Mesothelial cell of epicardium (in vitro differentiated cells): ENCODE results near the gene SLC22A14. TPM values are rescaled to one million over a fixed set of nuclear protein-coding genes. Genes with fewer than 3 reads are reported as not detected.

ENCODE experiments used
- DNase-seq, 2 experiments: peaks; one replicate each; pipeline ENCODE4 v3.0.0; 2021; ENCODE audit warnings: low spot score in 2 of 2; ENCODE audit not compliant: unreplicated experiment in 2 of 2
- H3K27ac Mint-ChIP-seq: 2 replicates; pipeline ENCODE4 v1.8.0; 2021; ENCODE audit warnings: mixed read lengths
- H3K27me3 Mint-ChIP-seq: 2 replicates; pipeline ENCODE4 v1.8.0; 2021; ENCODE audit warnings: low read depth, mixed read lengths
- H3K36me3 Mint-ChIP-seq: 2 replicates; pipeline ENCODE4 v1.8.0; 2021; ENCODE audit warnings: mixed read lengths
- H3K4me1 Mint-ChIP-seq: 2 replicates; pipeline ENCODE4 v1.8.0; 2021; ENCODE audit warnings: mixed read lengths
- H3K4me3 Mint-ChIP-seq: 2 replicates; pipeline ENCODE4 v1.8.0; 2021; ENCODE audit warnings: mild to moderate bottlenecking, moderate library complexity, mixed read lengths
- H3K9me3 Mint-ChIP-seq: 2 replicates; pipeline ENCODE4 v1.8.0; 2021; ENCODE audit warnings: mixed read lengths
- total RNA-seq: library from RNA; stranded (reverse); gene quantifications from 3 replicates; pipeline ENCODE4 v1.2.1, GENCODE V29; 2021
- TF ChIP-seq, protein P1 (sequence below): fragments of 200-600 bp; sonication (generic); IDR thresholded peaks from one replicate; pipeline ENCODE4 v1.5.0; 2021; ENCODE audit warnings: antibody characterized with exemption; ENCODE audit not compliant: unreplicated experiment

The SLC22A14 gene
- total RNA-seq, 1 donor from 2014 or later, result 0.22 TPM

DNA sequence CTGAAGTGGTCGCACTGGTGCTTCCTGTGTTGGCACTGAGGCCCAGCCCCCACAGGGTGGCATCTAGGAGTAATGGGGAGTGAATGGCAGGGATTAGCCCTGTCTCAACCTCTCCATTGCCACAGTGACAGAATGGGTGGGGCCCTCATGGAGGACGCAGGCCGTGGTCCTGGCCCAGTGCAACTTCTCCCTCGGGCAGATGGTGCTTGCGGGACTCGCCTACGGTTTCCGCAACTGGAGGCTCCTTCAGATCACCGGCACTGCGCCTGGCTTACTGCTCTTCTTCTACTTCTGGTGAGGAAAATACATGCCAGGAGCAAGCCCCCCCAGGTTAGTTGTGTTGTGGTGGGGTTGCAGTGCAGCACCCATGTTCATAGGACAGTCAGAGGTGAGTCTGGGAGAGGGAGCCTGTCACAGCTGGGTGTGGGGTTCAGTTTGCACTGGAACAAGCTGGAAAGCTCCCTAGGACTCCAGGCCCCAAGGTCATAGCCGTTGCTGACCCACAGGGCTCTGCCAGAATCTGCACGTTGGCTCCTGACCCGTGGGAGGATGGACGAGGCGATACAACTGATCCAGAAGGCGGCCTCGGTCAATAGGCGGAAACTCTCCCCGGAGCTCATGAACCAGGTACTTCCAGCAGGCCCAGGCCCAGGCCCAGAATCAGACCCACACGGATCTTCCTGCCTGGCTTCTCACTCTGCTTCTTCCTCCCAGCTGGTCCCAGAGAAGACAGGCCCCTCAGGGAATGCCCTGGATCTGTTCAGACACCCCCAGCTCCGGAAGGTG, 7.0 kb upstream of the SLC22A14 start:
- Mint-ChIP-seq H3K4me3 (no peak overlapping the region), H3K27ac (no peak overlapping the region), H3K36me3 (peaks cover 5% of the 10 kb centered on the region), H3K9me3 (no peaks in the 10 kb centered on the region), H3K27me3 (no peaks in the 10 kb centered on the region), H3K4me1 (peaks cover 3% of the 10 kb centered on the region)
- no peak for DNase-seq
- TF ChIP-seq, protein P1, sequence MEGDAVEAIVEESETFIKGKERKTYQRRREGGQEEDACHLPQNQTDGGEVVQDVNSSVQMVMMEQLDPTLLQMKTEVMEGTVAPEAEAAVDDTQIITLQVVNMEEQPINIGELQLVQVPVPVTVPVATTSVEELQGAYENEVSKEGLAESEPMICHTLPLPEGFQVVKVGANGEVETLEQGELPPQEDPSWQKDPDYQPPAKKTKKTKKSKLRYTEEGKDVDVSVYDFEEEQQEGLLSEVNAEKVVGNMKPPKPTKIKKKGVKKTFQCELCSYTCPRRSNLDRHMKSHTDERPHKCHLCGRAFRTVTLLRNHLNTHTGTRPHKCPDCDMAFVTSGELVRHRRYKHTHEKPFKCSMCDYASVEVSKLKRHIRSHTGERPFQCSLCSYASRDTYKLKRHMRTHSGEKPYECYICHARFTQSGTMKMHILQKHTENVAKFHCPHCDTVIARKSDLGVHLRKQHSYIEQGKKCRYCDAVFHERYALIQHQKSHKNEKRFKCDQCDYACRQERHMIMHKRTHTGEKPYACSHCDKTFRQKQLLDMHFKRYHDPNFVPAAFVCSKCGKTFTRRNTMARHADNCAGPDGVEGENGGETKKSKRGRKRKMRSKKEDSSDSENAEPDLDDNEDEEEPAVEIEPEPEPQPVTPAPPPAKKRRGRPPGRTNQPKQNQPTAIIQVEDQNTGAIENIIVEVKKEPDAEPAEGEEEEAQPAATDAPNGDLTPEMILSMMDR, result no peak

DNA sequence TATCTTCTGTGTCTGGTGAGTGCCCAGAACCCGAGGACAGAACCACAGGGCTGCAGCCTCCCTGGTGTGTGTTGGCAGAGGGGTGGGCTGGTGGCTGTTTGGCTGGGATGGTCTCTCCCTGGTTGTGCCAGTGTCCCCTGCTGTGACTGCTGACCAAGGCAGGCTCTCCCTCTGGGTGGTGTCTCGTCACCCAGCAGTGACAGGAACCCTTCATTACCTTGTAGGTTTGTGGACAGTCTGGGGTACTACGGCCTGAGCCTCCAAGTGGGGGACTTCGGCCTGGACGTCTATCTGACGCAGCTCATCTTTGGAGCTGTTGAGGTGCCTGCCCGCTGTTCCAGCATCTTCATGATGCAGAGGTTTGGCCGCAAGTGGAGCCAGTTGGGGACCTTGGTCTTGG, 6.4 kb upstream of the SLC22A14 start:
- Mint-ChIP-seq H3K36me3 (peaks cover 5% of the 10 kb centered on the region), H3K27me3 (no peaks in the 10 kb centered on the region), H3K27ac (no peak overlapping the region), H3K4me3 (no peak overlapping the region), H3K4me1 (peaks cover 2% of the 10 kb centered on the region), H3K9me3 (no peaks in the 10 kb centered on the region)
- DNase-seq, result no peak
- TF ChIP-seq, protein P1, result no peak

GRCh38 chr3:38276081-38276916, 5.8 kb upstream of the SLC22A14 start:
- H3K4me1 Mint-ChIP-seq, result no peaks in the 10 kb centered on the region
- H3K27ac Mint-ChIP-seq, result no peak overlapping the region
- DNase-seq, result no peak
- peaks cover 6% of the 10 kb centered on the region for H3K36me3 Mint-ChIP-seq
- H3K27me3 Mint-ChIP-seq, result no peaks in the 10 kb centered on the region
- no peaks in the 10 kb centered on the region for H3K9me3 Mint-ChIP-seq
- no peak overlapping the region for H3K4me3 Mint-ChIP-seq
- TF ChIP-seq, protein P1, result no peak

GRCh38 chr3:38276917-38277630, 5.0 kb upstream of the SLC22A14 start:
- Mint-ChIP-seq H3K4me1 (no peaks in the 10 kb centered on the region), H3K9me3 (no peaks in the 10 kb centered on the region), H3K4me3 (no peak overlapping the region), H3K27ac (no peak overlapping the region), H3K36me3 (peaks cover 8% of the 10 kb centered on the region), H3K27me3 (no peaks in the 10 kb centered on the region)
- no peak for DNase-seq
- TF ChIP-seq, protein P1, result no peak

GRCh38 chr3:38278841-38279240, 3.3 kb upstream of the SLC22A14 start:
- no peaks in the 10 kb centered on the region for H3K9me3 Mint-ChIP-seq
- DNase-seq, result no peak
- H3K27ac Mint-ChIP-seq, result no peak overlapping the region
- H3K27me3 Mint-ChIP-seq, result no peaks in the 10 kb centered on the region
- H3K4me1 Mint-ChIP-seq, result no peaks in the 10 kb centered on the region
- no peak overlapping the region for H3K4me3 Mint-ChIP-seq
- peaks cover 8% of the 10 kb centered on the region for H3K36me3 Mint-ChIP-seq
- TF ChIP-seq, protein P1, result no peak
